Femur (tissue), 1 donor: Measurements from ENCODE around the gene AZU1.
"Not testable (repeated sequence)": the region's sequence is repeated elsewhere in the genome, so short reads cannot be mapped to it uniquely, and the experiment has no call there.

Source experiments
- DNase-seq: peaks from one replicate; pipeline ENCODE4 v3.0.0-alpha.2; 2017

AZU1 gene

GRCh38 chr19:831407-832369 is 4.1 kb downstream of the AZU1 start:
- no peak for DNase-seq

GRCh38 chr19:834216-834615 is 6.6 kb downstream of the AZU1 start:
- no peak for DNase-seq

- peak; percentile 26 for DNase-seq
Observed at GRCh38 chr19:835210-835810, 7.7 kb downstream of the AZU1 start.

GRCh38 chr19:840519-841206 is 13.0 kb downstream of the AZU1 start, which contains the start of gene PRTN3:
PRTN3 (plus strand) TSS chr19:840999; CDS start chr19:841009, 10 bp downstream.
- peak; percentile 33 for DNase-seq

DNA sequence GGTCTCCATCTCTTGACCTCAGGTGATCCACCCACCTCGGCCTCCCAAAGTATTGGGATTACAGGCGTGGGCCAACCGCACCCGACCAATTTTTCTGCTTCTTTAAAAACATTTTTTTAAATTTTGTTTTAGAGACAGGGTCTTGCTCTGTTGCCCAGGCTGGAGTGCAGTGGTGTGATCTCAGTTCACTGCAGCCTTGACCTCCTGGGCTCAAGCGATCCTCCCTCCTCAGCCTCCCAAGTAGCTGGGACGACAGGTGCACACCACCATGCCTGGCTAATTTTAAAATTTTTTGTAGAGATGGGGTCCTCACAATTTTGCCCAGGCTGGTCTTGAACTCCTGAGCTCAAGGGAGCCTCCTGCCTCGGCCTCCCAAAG is 15.2 kb downstream of the AZU1 start:
- DNase-seq, result not testable (repeated sequence)

GRCh38 chr19:843180-843835 is 15.7 kb downstream of the AZU1 start:
- peak; percentile 20 for DNase-seq

DNA sequence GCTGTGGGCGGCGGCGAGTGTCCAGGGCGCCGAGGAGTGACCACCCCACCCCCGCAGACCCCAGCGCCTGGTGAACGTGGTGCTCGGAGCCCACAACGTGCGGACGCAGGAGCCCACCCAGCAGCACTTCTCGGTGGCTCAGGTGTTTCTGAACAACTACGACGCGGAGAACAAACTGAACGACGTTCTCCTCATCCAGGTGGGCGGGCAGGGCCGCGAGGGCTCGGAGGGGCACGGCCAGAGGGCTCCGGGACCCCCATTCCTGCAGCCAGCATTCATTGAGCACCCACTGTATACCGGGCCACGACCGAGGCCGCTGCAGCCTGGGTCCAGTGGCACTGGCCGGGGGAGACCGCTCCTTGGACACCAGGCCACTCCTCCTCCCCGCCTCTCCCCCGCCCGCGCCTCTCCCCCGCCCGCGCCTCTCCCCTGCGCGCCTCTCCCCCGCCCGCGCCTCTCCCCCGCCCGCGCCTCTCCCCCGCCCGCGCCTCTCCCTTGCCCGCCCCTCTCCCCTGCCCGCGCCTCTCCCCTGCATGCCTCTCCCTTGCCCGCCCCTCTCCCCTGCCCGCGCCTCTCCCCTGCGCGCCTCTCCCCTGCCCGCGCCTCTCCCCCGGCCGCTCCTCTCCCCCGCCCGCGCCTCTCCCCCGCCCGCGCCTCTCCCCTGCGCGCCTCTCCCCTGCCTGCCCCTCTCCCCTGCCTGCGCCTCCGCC is 16.4 kb downstream of the AZU1 start:
- DNase-seq, result peak; percentile 18

GRCh38 chr19:844546-844971 is 16.9 kb downstream of the AZU1 start:
- DNase-seq, result no peak

DNA sequence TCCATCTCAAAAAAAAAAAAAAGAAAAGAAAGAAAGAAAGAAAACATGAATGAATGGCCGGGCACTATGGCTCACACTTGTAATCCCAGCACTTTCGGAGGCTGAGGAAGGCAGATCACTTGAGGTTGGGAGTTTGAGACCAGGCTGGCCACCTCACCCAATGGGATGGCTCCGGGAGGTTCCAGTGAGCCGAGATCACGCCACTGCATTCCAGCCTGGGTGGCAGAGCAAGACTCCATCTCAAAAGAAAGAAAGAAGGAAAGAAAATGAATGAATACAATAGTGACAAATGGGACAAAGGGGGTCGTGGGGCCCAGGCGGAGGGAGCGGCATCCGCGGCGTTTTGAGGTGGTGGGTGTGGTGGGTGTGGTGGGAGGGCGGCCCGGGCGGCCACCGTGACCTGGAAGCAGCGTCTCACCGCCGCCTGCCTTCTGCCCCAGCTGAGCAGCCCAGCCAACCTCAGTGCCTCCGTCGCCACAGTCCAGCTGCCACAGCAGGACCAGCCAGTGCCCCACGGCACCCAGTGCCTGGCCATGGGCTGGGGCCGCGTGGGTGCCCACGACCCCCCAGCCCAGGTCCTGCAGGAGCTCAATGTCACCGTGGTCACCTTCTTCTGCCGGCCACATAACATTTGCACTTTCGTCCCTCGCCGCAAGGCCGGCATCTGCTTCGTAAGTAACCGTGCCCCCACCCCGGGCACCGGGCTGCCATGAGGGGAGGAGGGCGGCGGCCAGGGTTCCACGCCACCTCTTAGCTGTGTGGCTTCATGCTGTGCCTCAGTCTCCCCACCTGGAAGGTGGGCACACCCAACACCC is 18.3 kb downstream of the AZU1 start:
- DNase-seq, result no peak

DNA sequence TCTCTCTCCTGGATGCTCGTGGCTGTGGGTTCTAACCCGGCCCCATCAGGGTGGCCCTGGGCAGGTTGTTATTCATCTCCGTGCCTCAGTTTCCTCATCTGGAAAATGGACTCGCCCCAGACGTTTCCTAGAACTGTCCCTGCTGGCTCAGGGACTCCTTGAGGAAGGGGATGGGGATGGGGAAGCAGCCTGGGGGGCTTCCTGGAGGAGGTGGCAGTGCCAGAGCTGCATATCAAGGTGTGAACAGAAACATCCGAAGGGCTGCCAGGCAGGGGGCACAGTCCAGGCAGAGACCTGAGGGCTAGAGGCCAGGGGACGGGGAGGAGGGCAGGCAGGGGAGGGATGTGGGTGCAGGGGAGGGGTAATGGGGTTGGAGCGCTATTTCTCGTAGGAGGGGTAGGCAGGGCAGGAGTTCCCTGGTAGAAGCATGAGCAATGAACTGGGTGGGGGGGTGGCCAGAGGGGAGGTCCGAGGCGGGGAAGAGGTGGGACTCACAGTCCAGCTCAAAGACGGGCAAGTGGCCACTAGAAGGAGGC is 20.8 kb downstream of the AZU1 start:
- DNase-seq, result no peak

GRCh38 chr19:849195-849594 is 21.6 kb downstream of the AZU1 start:
- not testable (repeated sequence) for DNase-seq

DNA sequence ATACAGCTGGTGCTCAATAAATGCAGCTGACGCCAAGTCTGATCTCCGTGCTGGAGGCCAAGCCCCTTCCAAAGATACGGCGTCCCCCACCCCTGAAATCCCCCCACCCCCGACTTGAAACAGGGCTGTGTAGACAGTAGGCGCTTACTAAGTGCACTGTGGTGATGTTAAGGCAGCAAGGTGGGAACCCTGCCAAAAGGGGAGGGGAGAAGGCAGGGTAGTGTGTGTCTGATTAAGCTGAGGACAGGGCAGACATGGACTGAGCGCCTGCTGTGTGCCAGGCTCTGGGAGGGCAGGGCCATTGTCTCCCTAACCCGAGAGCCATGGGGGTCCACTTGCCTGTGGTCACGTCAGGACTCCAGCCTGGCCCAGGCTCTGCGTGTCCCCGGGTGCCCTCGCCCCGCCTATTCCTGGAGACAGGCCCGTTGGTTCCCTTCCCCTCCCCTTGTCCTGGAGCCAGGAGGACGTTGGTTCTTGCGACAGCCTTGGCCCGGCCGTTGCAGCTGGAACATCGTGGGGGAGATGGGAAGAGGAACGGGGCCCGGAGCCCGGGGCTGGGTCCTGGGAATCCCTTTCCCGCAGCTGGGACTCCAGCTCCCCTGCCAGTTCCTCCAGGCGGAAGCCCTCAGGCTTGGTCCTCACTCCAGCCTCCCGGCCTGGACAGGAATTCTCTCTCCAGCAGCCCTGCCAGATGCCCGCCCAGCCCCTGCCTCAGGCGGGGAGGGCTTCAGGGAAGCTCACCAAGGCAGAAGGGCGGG is 22.8 kb downstream of the AZU1 start:
- DNase-seq, result peak; percentile 89

GRCh38 chr19:850979-851335 is 23.3 kb downstream of the AZU1 start:
- DNase-seq, result no peak

DNA sequence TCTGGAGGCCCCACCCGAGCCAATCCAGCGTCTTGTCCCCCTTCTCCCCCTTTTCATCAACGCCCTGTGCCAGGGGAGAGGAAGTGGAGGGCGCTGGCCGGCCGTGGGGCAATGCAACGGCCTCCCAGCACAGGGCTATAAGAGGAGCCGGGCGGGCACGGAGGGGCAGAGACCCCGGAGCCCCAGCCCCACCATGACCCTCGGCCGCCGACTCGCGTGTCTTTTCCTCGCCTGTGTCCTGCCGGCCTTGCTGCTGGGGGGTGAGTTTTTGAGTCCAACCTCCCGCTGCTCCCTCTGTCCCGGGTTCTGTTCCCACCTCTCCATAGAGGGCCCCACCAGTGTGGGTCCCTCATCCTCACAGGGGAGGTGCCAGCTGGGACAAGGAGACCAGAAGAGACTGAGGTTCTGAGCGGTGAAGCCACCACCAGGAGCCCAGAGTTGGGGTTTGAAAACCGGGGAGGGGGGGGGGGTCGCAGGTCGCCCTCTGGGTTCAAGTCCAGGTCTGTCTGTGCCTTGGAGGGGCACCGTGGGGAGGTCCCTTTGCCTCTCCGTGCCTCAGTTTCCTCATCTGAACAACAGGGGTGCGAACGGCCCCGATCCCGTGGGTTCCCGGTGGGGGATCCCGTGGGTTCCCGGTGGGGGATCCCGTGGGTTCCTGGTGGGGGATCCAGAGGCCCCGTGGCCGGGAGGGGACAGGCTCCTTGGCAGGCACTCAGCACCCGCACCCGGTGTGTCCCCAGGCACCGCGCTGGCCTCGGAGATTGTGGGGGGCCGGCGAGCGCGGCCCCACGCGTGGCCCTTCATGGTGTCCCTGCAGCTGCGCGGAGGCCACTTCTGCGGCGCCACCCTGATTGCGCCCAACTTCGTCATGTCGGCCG is 24.7 kb downstream of the AZU1 start, which contains the start of gene ELANE:
ELANE (plus strand) TSS at position 168 of the 878 bp plus-strand sequence; CDS start at position 194, 26 bp downstream.
- DNase-seq, result no peak

DNA sequence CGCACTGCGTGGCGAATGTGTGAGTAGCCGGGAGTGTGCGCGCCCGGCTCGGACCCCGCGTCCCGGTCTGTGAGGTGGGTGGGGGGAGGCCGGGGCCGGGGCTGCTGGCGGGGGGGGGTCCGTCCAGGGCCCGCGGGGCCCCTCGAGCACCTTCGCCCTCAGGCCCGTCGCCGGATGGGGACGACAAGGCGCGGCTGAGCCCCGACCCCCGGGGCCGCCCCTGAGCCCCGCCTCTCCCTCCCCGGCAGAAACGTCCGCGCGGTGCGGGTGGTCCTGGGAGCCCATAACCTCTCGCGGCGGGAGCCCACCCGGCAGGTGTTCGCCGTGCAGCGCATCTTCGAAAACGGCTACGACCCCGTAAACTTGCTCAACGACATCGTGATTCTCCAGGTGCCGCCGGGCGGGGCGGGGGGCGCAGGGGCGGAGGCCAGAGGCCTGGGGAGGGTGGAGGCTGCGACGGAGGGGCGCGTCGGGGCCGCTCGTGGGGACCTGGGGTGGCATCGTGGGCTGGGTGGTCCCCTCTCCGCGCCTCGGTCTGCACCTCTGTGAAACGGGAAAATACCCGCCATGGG is 25.5 kb downstream of the AZU1 start:
- DNase-seq, result no peak

DNA sequence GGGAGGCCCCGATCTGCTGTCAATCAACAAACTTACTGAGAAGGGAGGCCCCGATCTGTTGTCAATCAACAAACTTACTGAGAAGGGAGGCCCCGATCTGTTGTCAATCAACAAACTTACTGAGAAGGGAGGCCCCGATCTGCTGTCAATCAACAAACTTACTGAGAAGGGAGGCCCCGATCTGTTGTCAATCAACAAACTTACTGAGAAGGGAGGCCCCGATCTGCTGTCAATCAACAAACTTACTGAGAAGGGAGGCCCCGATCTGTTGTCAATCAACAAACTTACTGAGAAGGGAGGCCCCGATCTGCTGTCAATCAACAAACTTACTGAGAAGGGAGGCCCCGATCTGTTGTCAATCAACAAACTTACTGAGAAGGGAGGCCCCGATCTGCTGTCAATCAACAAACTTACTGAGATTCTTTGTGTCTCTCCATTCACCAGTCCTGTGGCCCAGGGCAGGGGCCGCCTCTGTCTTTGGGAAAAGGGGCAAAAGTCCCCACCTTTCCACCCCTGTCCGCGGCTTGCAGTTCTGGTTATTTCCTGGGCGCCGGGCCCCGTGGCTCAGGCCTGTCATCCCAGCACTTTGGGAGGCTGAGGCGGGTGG is 26.1 kb downstream of the AZU1 start:
- DNase-seq, result not testable (repeated sequence)

DNA sequence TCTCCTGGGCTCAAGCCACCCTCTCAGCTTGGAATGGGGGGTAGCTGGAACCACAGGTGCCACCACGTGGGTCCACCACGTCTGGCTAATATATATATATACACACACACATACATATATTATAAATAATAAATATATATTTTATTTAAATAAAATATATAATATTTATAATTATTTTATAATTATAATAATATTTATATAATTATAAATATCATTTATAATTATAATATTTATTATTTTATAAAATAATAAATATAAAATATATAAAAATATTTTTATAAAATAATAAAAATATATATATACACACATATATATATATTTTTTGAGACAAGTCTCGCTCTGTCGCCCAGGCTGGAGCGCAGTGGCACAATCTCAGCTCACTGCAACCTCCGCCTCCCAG is 26.9 kb downstream of the AZU1 start:
- DNase-seq, result no peak

GRCh38 chr19:855142-855541 is 27.5 kb downstream of the AZU1 start:
- no peak for DNase-seq
